NCI-H2171 treated with DMSO at 0.1 percent for 48 hours (cell line): ENCODE data around the gene SLC25A39.

ENCODE experiments used
- DNase-seq: peaks from one replicate; lab custom pipeline; 2025; lab: John Stamatoyannopoulos, UW

SLC25A39 gene

GRCh38 chr17:44312396-44313104, 12.1 kb downstream of the SLC25A39 start:
- peak; percentile 22 for DNase-seq

- no peak for DNase-seq
These were observed 13.0 kb downstream of the SLC25A39 start for GRCh38 chr17:44311562-44312181.

- DNase-seq, result no peak
These were observed 13.8 kb downstream of the SLC25A39 start for GRCh38 chr17:44310609-44311376.

- no peak for DNase-seq
These were observed 14.4 kb downstream of the SLC25A39 start for GRCh38 chr17:44310188-44310587.

- no peak for DNase-seq
These were observed 15.2 kb downstream of the SLC25A39 start for GRCh38 chr17:44309472-44309871.

GRCh38 chr17:44308865-44309264, 15.8 kb downstream of the SLC25A39 start:
- peak; percentile 43 for DNase-seq

- DNase-seq, result peak; percentile 95
These were observed 16.3 kb downstream of the SLC25A39 start, which contains the start of gene RUNDC3A for GRCh38 chr17:44308320-44308818. TSS of gene RUNDC3A (plus strand) at chr17:44308601. CDS start at chr17:44308833, 232 bp downstream.

- peak; percentile 95 for DNase-seq
These were observed 17.0 kb downstream of the SLC25A39 start for GRCh38 chr17:44307387-44308186.

- peak; percentile 71 for DNase-seq
These were observed 20.0 kb downstream of the SLC25A39 start for GRCh38 chr17:44304651-44305050.

GRCh38 chr17:44297975-44298374, 26.6 kb downstream of the SLC25A39 start:
- DNase-seq, result no peak

GRCh38 chr17:44293509-44294226, 31.0 kb downstream of the SLC25A39 start:
- DNase-seq, result no peak

GRCh38 chr17:44287651-44288050, 37.0 kb downstream of the SLC25A39 start:
- no peak for DNase-seq

- no peak for DNase-seq
These were observed 40.6 kb downstream of the SLC25A39 start for GRCh38 chr17:44284024-44284400.

GRCh38 chr17:44283344-44284023, 41.1 kb downstream of the SLC25A39 start:
- DNase-seq, result no peak

GRCh38 chr17:44282264-44282663, 42.4 kb downstream of the SLC25A39 start:
- DNase-seq, result no peak

GRCh38 chr17:44281570-44281969, 43.1 kb downstream of the SLC25A39 start:
- no peak for DNase-seq

- no peak for DNase-seq
These were observed 44.2 kb downstream of the SLC25A39 start for GRCh38 chr17:44280392-44280937.

- DNase-seq, result no peak
These were observed 44.8 kb downstream of the SLC25A39 start for GRCh38 chr17:44279666-44280391.

GRCh38 chr17:44279346-44279665, 45.3 kb downstream of the SLC25A39 start:
- no peak for DNase-seq

GRCh38 chr17:44277976-44278375, 46.6 kb downstream of the SLC25A39 start:
- DNase-seq, result no peak
